GM18870 (cell line): ENCODE measurements around the gene HSF2.
A peak's percentile ranks its signal among the peaks of the same experiment; 100 is the strongest.

ENCODE experiments used
- ATAC-seq: cut with Tn5 transposase; IDR thresholded peaks from one replicate; pipeline ENCODE4 v1.9.1; 2021; ENCODE audit warnings: moderate library complexity; ENCODE audit not compliant: unreplicated experiment

HSF2 gene

DNA sequence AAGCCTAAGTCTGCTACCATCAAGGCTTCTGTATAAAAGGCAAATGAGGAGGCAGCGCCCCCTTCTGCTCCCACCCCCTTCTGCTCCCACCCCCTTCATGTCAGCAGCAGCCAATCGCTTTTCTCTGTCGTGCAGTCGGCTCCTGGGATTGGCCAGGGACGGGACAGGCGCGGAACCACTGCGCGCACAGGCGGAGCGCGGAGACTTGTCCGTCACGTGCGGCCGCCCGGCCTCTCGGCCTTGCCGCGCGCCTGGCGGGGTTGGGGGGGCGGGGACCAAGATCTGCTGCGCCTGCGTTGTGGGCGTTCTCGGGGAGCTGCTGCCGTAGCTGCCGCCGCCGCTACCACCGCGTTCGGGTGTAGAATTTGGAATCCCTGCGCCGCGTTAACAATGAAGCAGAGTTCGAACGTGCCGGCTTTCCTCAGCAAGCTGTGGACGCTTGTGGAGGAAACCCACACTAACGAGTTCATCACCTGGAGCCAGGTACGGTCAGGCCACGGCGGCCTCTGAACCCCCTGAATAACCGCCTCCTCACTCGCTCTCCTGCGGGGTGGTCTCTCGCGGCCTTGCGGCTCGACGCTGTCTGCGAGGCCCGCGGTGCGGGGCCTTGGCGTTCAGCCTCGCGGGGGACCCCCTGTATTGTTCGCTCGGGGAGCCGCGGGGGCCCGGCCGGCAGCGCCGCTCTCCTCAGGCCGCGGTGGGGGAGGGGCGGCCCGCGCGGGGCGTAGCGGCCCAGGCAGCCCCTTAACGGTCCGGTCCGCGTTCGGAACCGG is at the start of gene HSF2:
Gene HSF2, plus strand, starts transcription at position 305 of the 773 bp plus-strand sequence. Its CDS starts 86 bp downstream, at position 391.
- ATAC-seq, result peak; percentile 91

DNA sequence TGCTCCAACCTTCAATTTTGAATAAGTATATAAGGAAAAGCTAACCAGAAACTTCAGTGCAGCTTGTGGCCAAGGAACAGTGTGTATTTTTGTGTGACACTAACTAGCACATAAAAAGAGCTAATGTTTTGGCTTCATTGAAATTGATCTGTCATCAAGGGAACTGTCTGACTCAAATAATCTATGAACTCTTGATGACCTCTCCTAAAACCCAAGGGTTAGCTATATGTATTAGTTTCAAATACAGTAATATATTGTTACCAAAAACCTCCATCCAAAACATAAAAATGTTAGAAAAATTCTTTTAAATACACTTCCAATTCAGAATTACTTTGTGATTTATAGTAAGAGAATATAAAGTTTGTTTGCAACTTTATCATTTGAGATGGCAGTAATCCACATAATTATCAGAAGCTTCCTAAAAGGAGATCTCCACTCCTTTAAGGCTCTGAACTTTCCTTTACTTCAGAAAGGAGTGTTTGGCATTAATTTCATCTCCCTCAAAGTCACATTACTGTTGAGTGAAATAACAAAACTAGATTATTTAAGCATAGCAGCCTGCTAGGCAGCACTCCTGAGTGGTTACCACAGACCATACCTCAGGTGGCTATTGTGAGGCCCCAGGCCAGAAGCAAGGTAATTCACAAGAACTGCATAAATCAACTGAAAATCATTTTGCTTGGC is 46.3 kb upstream of the HSF2 start:
- ATAC-seq, result no peak

GRCh38 chr6:122360809-122361208 is 38.6 kb upstream of the HSF2 start:
- no peak for ATAC-seq

DNA sequence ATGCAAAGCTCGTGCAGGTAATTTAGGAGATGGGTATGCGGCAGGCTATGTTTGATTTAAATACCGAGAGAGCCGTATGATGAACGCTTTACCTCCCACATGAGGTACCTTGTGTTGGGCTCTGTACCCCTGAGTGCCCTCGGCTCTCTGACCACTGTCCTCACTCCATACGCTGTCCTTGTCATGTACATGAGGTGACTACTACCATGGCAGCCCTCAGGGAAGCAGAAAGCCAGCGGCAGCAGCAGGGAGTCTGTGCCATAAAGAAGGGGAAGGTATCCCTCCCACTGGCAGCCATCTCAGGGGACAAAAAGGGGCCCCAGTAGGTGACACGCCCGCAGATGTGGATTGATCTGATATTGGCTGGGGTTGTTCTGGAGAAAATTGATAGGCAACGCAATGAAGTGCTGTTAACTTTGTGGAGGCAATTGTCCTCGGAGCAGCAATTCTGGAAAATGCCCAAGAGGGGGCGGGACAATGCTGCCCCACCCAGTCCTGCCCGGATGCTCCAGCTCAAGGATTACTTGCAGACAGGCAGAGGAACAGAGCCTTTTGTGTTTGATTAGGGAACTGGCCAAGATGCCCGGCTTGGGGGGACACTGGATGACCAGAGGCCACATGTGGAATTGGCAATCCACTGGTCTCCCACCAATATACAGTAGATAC is 38.0 kb upstream of the HSF2 start:
- no peak for ATAC-seq

- no peak for ATAC-seq
These were observed 35.5 kb upstream of the HSF2 start for GRCh38 chr6:122363769-122364483.

- ATAC-seq, result no peak
These were observed 33.6 kb upstream of the HSF2 start for GRCh38 chr6:122365775-122366403.

- ATAC-seq, result no peak
These were observed 32.3 kb upstream of the HSF2 start for GRCh38 chr6:122367171-122367570.

- no peak for ATAC-seq
These were observed 29.9 kb upstream of the HSF2 start for GRCh38 chr6:122369536-122369935.

GRCh38 chr6:122372647-122373046 is 26.8 kb upstream of the HSF2 start:
- ATAC-seq, result no peak

- ATAC-seq, result no peak
These were observed 25.1 kb upstream of the HSF2 start for GRCh38 chr6:122374307-122374706.

DNA sequence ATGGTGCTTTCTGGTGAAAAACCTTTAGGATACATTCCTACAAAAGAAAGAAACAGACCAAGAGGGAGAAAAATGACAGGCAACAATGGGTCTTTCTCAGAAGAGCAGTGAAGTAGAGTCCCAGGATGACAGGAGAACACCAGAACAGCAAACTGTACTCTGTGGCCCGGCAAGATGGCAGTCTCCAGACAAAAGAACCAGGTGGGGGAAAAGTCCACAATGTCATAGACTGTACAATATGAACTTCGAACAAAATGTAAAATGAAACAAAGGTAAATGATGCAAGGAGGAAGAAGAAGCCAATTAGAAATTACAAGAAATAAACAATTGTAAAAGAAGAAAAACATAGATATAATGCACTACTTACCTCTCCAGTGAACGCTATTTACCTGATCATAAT is 23.2 kb upstream of the HSF2 start:
- ATAC-seq, result no peak

- ATAC-seq, result peak; percentile 100
These were observed 17.8 kb upstream of the HSF2 start for GRCh38 chr6:122381494-122382265.

DNA sequence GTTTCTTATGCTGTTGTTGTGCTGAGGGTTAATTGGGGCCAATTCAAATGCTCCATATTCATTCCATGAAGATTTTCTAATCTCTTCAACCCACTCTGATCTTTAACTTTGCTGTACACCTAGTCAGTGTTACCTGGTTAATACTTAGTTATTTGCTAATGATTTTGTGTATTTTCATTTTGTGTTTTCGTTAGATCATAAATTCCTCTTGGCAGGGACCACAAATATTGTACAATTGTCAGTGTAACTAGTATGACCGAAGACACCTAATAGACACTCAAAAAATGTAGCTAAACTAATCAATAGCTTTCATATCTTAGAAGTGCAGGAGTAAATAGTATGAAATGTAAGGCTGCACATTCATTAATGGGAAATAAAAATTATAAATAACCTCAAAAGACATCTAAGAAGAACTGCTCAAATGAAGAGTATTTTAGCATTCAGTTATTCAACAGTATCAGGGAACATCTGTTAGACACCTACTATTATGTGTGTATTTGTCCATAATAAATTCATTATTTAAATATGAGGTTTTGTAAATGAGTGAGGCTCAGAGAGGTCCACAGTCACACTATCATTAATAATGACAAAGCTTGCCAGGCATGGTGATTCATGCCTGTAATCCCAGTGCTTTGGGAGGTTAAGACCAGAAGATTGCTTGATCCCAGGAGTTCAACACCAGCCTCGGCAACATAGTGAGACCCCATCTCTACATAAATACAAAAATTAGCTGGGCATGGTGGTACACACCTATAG is 13.4 kb upstream of the HSF2 start:
- no peak for ATAC-seq

GRCh38 chr6:122388945-122389344 is 10.5 kb upstream of the HSF2 start:
- no peak for ATAC-seq

DNA sequence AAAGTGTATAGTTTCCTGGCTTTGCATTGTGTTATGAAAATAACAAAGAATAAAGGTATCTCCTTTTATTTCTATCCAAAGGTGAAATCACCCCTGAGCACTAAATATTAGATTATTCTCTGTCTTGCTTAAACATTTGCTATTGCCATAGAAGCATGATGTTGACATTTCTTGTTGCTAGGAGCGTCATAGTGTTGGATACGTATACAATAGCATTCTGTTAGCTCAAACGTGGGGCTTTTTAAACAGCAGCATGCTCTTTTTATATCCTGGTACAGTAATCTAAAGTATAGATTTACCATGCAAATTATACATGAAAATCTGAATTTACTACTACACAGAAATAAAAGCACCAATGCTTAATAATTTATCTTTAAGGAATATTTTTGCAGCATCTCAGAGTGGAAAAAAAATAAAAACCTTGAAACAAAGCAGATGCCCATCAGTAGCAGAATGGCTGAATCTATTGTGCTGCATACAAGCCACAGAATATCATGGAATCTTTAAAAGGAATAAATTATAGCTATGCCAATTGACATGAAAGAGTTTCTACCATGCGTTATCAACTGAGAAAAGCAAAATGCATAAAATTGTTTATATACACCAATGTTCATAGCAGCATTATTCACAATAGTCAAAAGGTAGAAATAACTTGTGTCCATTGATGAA is 9.6 kb upstream of the HSF2 start:
- ATAC-seq, result no peak

DNA sequence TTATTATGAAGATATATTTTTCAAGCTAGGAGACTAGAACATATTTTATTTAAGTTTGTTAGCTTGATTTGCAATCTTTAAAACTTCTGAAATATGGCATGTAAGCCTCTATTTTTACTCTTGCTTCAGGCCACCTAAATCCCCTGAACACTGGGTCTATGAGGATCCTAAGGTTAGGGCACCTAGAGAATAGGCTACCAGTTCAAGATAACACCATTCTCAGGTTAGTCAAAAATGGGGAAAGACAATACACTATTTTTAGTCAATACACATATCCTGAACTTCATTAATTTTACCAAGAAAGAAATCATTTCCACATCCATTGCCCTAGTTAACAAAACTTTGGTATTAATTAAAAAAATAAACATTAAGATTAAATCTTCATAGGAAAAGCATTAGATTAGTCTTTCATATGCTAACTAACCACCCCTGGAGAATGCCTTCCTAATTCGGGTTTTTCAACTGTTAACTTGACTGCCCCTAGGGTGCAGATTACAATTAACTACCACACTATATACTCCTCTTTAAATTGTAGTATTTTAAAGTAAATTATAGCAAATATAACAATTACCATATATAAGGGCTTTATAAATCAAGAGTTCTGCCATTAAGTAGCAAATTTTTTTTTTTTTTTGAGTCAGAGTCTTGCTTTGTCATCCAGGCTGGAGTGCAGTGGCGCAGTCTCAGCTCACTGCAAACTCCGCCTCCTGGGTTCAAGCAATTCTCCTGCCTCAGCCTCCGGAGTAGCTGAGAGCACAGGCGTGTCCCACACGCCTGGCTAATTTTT is 6.7 kb upstream of the HSF2 start:
- ATAC-seq, result no peak

DNA sequence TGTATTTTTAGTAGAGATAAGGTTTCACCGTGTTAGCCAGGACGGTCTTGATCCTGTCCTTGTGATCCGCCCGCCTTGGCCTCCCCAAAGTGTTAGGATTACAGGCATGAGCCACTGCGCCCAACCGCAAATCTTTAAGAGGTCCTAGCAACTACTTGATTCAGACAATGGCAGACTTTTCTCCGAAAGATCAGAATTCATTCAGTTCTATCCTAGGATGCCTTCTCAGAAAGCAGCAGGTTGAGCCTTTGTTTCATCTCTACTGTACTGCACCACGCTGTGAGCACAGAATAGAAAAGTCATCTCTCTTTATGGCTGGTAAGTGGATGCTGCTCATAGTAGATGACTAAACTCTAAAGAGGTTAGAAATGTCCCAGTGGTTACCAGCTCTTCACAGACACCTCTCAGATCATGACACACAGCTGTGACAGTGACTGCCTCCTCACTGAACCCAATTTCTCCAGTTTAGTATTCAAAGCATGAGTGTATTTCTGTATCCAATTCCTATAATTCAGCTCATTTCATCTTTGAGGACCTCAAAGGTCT is 6.0 kb upstream of the HSF2 start:
- peak; percentile 89 for ATAC-seq

GRCh38 chr6:122394016-122394415 is 5.4 kb upstream of the HSF2 start:
- no peak for ATAC-seq
